Loucy (cell line): ENCODE measurements around the gene FMNL3.
A peak's percentile ranks its signal among the peaks of the same experiment; 100 is the strongest.

Experiments used
- H2AFZ ChIP-seq: fragments of 200-600 bp; sonication (generic); 2 replicates; pipeline ENCODE4 v1.6.0; 2016; ENCODE audit warnings: antibody characterized with exemption, mild to moderate bottlenecking, low read length, moderate library complexity
- H3F3A ChIP-seq: fragments of 200-600 bp; 2 replicates; pipeline ENCODE4 v1.6.0; 2016; ENCODE audit warnings: antibody characterized with exemption, low read depth, mild to moderate bottlenecking
- H3K27me3 ChIP-seq: fragments of 200-600 bp; sonication (generic); 2 replicates; pipeline ENCODE4 v1.6.1; 2014; ENCODE audit warnings: low read length, mild to moderate bottlenecking; ENCODE audit not compliant: insufficient read depth, poor library complexity, severe bottlenecking
- H3K36me3 ChIP-seq: fragments of 200-600 bp; sonication (generic); 2 replicates; pipeline ENCODE4 v1.6.1; 2016; ENCODE audit warnings: low read length; ENCODE audit not compliant: insufficient read depth
- H3K4me1 ChIP-seq: fragments of 200-600 bp; sonication (generic); 2 replicates; pipeline ENCODE4 v1.5.1; 2014; ENCODE audit warnings: low read length, mild to moderate bottlenecking; ENCODE audit not compliant: insufficient read depth, poor library complexity, severe bottlenecking
- H3K4me2 ChIP-seq: fragments of 200-600 bp; sonication (generic); 2 replicates; pipeline ENCODE4 v1.6.0; 2014; ENCODE audit warnings: antibody characterized with exemption, low read length, low read depth, mild to moderate bottlenecking; ENCODE audit not compliant: poor library complexity, severe bottlenecking
- H3K4me3 ChIP-seq: fragments of 200-600 bp; sonication (generic); 2 replicates; pipeline ENCODE4 v1.5.1; 2014; ENCODE audit warnings: low read length, mild to moderate bottlenecking, mixed read lengths; ENCODE audit not compliant: poor library complexity, severe bottlenecking
- H3K79me2 ChIP-seq: fragments of 200-600 bp; sonication (generic); 2 replicates; pipeline ENCODE4 v1.6.1; 2014; ENCODE audit warnings: low read length; ENCODE audit not compliant: insufficient read depth
- H3K9ac ChIP-seq: fragments of 200-600 bp; sonication (generic); 2 replicates; pipeline ENCODE4 v1.6.0; 2014; ENCODE audit warnings: mild to moderate bottlenecking, low read depth, low read length, moderate library complexity; ENCODE audit not compliant: poor library complexity, severe bottlenecking
- H3K9me2 ChIP-seq: fragments of 200-600 bp; sonication (generic); replicated peaks from 2 replicates; pipeline ENCODE4 v1.6.1; 2016; ENCODE audit warnings: low read depth, low read length, mixed read lengths
- H3K9me3 ChIP-seq: fragments of 200-600 bp; sonication (generic); 2 replicates; pipeline ENCODE4 v1.6.1; 2014; ENCODE audit warnings: mild to moderate bottlenecking, antibody characterized with exemption, low read length, low read depth; ENCODE audit not compliant: insufficient read depth
- H4K20me1 ChIP-seq: fragments of 200-600 bp; sonication (generic); 2 replicates; pipeline ENCODE4 v1.6.0; 2014; ENCODE audit warnings: antibody characterized with exemption, low read length, mild to moderate bottlenecking; ENCODE audit not compliant: insufficient read depth, poor library complexity, severe bottlenecking
- CTCF ChIP-seq: fragments of 200-600 bp; sonication (generic); conservative IDR thresholded peaks from 2 replicates; pipeline ENCODE4 v1.5.1; 2014; ENCODE audit warnings: mild to moderate bottlenecking, antibody characterized with exemption, low read length
- EZH2phosphoT487 ChIP-seq: fragments of 200-600 bp; IDR thresholded peaks from 2 replicates; pipeline ENCODE4 v1.6.1; 2018; ENCODE audit warnings: antibody characterized with exemption, mild to moderate bottlenecking, moderate library complexity, borderline replicate concordance

FMNL3 gene

GRCh38 chr12:49665384-49665783 is 41.8 kb downstream of the FMNL3 start:
- Histone ChIP-seq H2AFZ (no peak overlapping the region), H3K9ac (peak overlapping the region; percentile 76), H4K20me1 (no peaks in the 10 kb centered on the region), H3K36me3 (peaks cover 10% of the 10 kb centered on the region; the same call in 1 of the 2 replicates), H3K27me3 (no peaks in the 10 kb centered on the region), H3K4me1 (peaks cover 89% of the 10 kb centered on the region), H3K9me2 (no peaks in the 10 kb centered on the region), H3K4me3 (no peak overlapping the region), H3F3A (no peaks in the 10 kb centered on the region; the same call in 1 of the 2 replicates), H3K4me2 (peak overlapping the region; percentile 93), H3K9me3 (no peaks in the 10 kb centered on the region), H3K79me2 (peaks cover 63% of the 10 kb centered on the region)
- TF ChIP-seq CTCF (no peak), EZH2phosphoT487 (no peak)

GRCh38 chr12:49664591-49665239 is 42.5 kb downstream of the FMNL3 start:
- H3K79me2 ChIP-seq: peaks cover 56% of the 10 kb centered on the region
- no peaks in the 10 kb centered on the region for H4K20me1 ChIP-seq
- no peak overlapping the region for H2AFZ ChIP-seq
- peak overlapping the region; percentile 93 for H3K4me2 ChIP-seq
- H3K4me1 ChIP-seq: peaks cover 83% of the 10 kb centered on the region
- H3K27me3 ChIP-seq: no peaks in the 10 kb centered on the region
- no peaks in the 10 kb centered on the region; the same call in 1 of the 2 replicates for H3F3A ChIP-seq
- TF ChIP-seq EZH2phosphoT487: no peak
- TF ChIP-seq CTCF: no peak
- H3K36me3 ChIP-seq: peaks cover 10% of the 10 kb centered on the region; the same call in 1 of the 2 replicates
- H3K4me3 ChIP-seq: peak overlapping the region; percentile 10
- peak overlapping the region; percentile 76 for H3K9ac ChIP-seq
- no peaks in the 10 kb centered on the region for H3K9me3 ChIP-seq
- H3K9me2 ChIP-seq: no peaks in the 10 kb centered on the region

- Histone ChIP-seq H3K9me3 (no peaks in the 10 kb centered on the region), H3K4me2 (peak overlapping the region; percentile 93), H3K4me3 (peak overlapping the region; percentile 10), H3K4me1 (peaks cover 79% of the 10 kb centered on the region), H3K27me3 (no peaks in the 10 kb centered on the region), H4K20me1 (no peaks in the 10 kb centered on the region), H2AFZ (no peak overlapping the region), H3K9ac (peak overlapping the region; percentile 76), H3K9me2 (no peaks in the 10 kb centered on the region), H3F3A (no peaks in the 10 kb centered on the region; the same call in 1 of the 2 replicates), H3K36me3 (peaks cover 10% of the 10 kb centered on the region; the same call in 1 of the 2 replicates), H3K79me2 (peaks cover 51% of the 10 kb centered on the region)
- TF ChIP-seq EZH2phosphoT487: no peak
- no peak for TF ChIP-seq CTCF
Observed at GRCh38 chr12:49664167-49664566, 43.0 kb downstream of the FMNL3 start.
